Measurements from ENCODE around the gene PIGM. TPM values are rescaled to one million over a fixed set of nuclear protein-coding genes. Genes with fewer than 3 reads are reported as not detected.

PIGM gene
- total RNA-seq: 3.4 and 4.8 TPM in 2 replicates

DNA sequence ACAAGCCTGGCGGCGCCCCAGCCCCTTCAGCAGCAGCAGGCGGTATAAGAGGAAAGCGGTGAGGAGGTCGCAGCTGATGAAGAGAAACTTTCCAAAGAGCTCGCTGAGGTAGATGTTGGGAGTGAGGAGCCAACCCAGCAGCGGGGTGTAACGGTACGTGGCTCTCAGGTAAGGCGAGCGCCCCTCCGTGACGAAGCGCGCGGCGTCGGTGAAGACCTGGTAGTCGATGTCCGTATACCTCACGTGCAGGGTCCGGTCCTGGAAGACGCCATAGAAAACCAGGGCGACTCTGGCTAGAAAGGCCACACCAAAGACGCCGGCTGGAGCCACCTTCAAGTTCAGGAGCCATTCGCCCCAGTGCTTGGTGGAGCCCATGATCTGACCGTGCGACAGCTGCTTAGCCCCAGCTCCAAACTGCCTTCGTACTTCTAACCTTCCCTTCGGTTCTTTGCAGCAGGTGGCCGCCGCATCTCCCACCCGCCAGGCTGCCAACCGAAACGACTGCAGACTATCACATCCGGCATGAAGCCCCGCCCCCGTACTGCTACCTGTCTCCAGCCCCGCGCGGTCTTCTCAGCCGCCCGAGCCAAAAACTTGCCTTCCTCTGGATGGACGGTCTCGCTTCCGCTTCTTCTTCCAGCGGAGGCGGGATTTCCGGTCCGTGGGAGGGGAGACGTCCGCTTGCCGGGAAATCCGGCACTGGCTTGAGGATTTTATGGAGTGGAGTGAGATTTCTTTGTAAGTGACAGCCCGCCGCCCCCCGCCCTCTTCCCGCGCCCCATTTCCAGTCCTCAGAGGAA is at the start of gene PIGM:
Gene PIGM (minus strand): TSS at position 626 of the 800 bp plus-strand sequence. CDS start 251 bp downstream, at position 375.

GRCh38 chr1:160081261-160081936 is 49.6 kb upstream of the PIGM start, which contains the start of gene KCNJ9:
Gene KCNJ9, plus strand, starts transcription at chr1:160081538. Its CDS starts 2,493 bp downstream, at chr1:160084031.

DNA sequence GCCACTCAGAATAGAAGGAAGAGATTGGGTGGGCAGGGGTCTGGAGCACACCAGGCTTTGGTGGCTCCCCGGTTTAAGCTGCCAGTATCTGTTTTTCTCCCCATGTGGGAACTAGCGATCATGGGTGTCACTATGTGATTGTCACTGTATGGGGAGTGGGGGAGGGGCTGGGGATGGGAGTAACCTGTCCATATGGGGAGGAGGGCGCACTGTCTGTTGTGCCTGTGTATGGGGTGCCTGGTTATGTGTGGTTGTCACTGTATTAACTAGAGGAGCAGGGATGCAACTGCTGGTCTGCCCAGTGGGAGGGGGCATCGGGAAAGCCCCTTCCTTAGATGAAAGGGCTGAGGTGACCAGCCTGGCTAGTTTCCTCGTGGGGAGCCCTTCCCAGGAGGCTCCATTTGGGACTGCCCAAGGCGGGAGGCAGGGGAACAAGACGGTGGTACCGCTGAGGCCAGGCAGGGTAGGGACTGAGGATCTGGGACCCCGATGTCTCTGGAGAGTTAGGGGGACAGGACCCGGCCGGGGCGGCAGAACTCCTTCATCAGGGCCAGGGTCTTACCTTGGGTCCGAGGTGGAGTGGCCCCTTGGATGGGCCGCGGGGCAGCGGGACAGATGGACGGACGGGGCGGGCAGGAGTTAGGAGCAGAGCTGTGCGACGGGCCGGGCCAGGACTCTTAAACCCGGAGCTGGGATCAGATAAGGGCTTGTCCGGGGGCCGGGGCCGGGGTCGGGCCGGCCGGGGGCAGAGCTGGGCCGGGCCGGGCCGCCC is 37.9 kb upstream of the PIGM start, which contains the start of gene KCNJ10:
Gene KCNJ10 (minus strand): TSS at position 701 of the 772 bp plus-strand sequence. CDS start 27,628 bp downstream, outside the sequence.

Other genes with a start within 250 kb of the PIGM start
- gene FCRL6, start 229.6 kb downstream of the PIGM start, total RNA-seq: not detected in 2 replicates
- not detected in 2 replicates for gene SLAMF8, start 205.1 kb downstream of the PIGM start, total RNA-seq
- not detected in 2 replicates for gene VSIG8, start 169.3 kb downstream of the PIGM start, total RNA-seq
- gene CFAP45, start 131.8 kb downstream of the PIGM start, total RNA-seq: 0.28 and 0.96 TPM in 2 replicates
- 160 and 484 TPM in 2 replicates for gene TAGLN2, start 106.5 kb downstream of the PIGM start, total RNA-seq
- gene IGSF9, start 86.4 kb downstream of the PIGM start, total RNA-seq: not detected in 2 replicates
- 0.28 TPM in 1 of 2 replicates, not detected in the other for gene SLAMF9, start 77.8 kb downstream of the PIGM start, total RNA-seq
- gene KCNJ10, start 38.2 kb upstream of the PIGM start, total RNA-seq: not detected in 2 replicates
- under 0.01 TPM in 1 of 2 replicates, not detected in the other for gene KCNJ9, start 49.5 kb upstream of the PIGM start, total RNA-seq
- 14.8 and 35.8 TPM in 2 replicates for gene IGSF8, start 66.6 kb upstream of the PIGM start, total RNA-seq
- 0.28 TPM in 1 of 2 replicates, not detected in the other for gene ATP1A2, start 83.8 kb upstream of the PIGM start, total RNA-seq
- under 0.01 TPM in 1 of 2 replicates, not detected in the other for gene ATP1A4, start 119.6 kb upstream of the PIGM start, total RNA-seq
- gene CASQ1, start 158.6 kb upstream of the PIGM start, total RNA-seq: under 0.01 TPM in 1 of 2 replicates, not detected in the other
- 84.5 and 100 TPM in 2 replicates for gene PEA15, start 173.4 kb upstream of the PIGM start, total RNA-seq
- 66.3 and 69.3 TPM in 2 replicates for gene DCAF8, start 230.6 kb upstream of the PIGM start, total RNA-seq